GM21529 (cell line): ENCODE measurements around the gene UACA.

Source experiments
- ATAC-seq: cut with Tn5 transposase; IDR thresholded peaks from one replicate; pipeline ENCODE4 v1.9.1; 2021; ENCODE audit not compliant: unreplicated experiment

The UACA gene

GRCh38 chr15:70788114-70789049, 25.0 kb upstream of the UACA start:
- ATAC-seq = no peak

GRCh38 chr15:70786996-70787395, 23.6 kb upstream of the UACA start:
- no peak for ATAC-seq

- ATAC-seq = no peak
These were observed 20.3 kb upstream of the UACA start for GRCh38 chr15:70783610-70784022.

GRCh38 chr15:70783041-70783440, 19.7 kb upstream of the UACA start:
- ATAC-seq = no peak

- no peak for ATAC-seq
These were observed 17.9 kb upstream of the UACA start for GRCh38 chr15:70781236-70781635.

- no peak for ATAC-seq
These were observed 15.1 kb upstream of the UACA start for GRCh38 chr15:70778258-70779076.

GRCh38 chr15:70777170-70777926, 14.0 kb upstream of the UACA start:
- ATAC-seq = no peak

GRCh38 chr15:70775160-70775559, 11.8 kb upstream of the UACA start:
- ATAC-seq = no peak

- no peak for ATAC-seq
These were observed 9.0 kb upstream of the UACA start for GRCh38 chr15:70772402-70772801.

- no peak for ATAC-seq
These were observed 7.5 kb upstream of the UACA start for GRCh38 chr15:70770863-70771262.

- ATAC-seq = no peak
These were observed 5.0 kb upstream of the UACA start for GRCh38 chr15:70768257-70768883.

- no peak for ATAC-seq
These were observed 4.3 kb upstream of the UACA start for GRCh38 chr15:70767667-70768066.

- no peak for ATAC-seq
These were observed 3.2 kb upstream of the UACA start for GRCh38 chr15:70766597-70766996.

- no peak for ATAC-seq
These were observed 2.3 kb upstream of the UACA start for GRCh38 chr15:70765504-70766281.

- ATAC-seq = no peak
These were observed 782 bp upstream of the UACA start for GRCh38 chr15:70763950-70764730.

GRCh38 chr15:70762469-70763119, 764 bp downstream of the UACA start:
- ATAC-seq = no peak

GRCh38 chr15:70761931-70762468, 1.4 kb downstream of the UACA start:
- ATAC-seq = no peak

GRCh38 chr15:70761046-70761445, 2.3 kb downstream of the UACA start:
- ATAC-seq = no peak
